Tibial nerve (tissue), 4 donors: ENCODE measurements around the gene HNRNPC.

ENCODE experiments used
- CTCF ChIP-seq, 5 experiments: fragments of 200-600 bp in 3 of 5; fragments of 450-650 bp in 2 of 5; sonication (generic) in 3 of 5; IDR thresholded peaks; one replicate each; pipeline ENCODE4 v1.5.1; 2016 to 2019; ENCODE audit warnings: antibody characterized with exemption in 5 of 5, mild to moderate bottlenecking in 3 of 5, moderate library complexity in 2 of 5
- EP300 ChIP-seq, 2 donors: sonication (generic); formaldehyde crosslinking; IDR thresholded peaks; one replicate each; pipeline ENCODE4 v1.6.1; 2017; ENCODE audit warnings: antibody characterized with exemption in 2 of 2, mild to moderate bottlenecking in 1 of 2

GRCh38 chr14:21299562-21300130, 30.4 kb upstream of the HNRNPC start:
- no peak for TF ChIP-seq CTCF (IDR thresholded peaks at IDR 0.05)
- no peak for TF ChIP-seq EP300 (IDR thresholded peaks at IDR 0.05)
